H9 (cell line): ENCODE measurements around the gene SLC5A12. TPM values are rescaled to one million over a fixed set of nuclear protein-coding genes. Genes with fewer than 3 reads are reported as not detected.

Source experiments
- DNase-seq: peaks from one replicate; pipeline ENCODE4 v3.0.0-alpha.2; 2017
- H2AFZ ChIP-seq: one replicate; pipeline ENCODE4 v1.6.1; 2013; ENCODE audit warnings: mild to moderate bottlenecking, low read length, control low read depth, moderate library complexity
- H2AK5ac ChIP-seq: 2 replicates; pipeline ENCODE4 v1.6.1; 2013; ENCODE audit warnings: low read length, control low read depth, mixed read lengths; ENCODE audit not compliant: insufficient read length
- H2BK120ac ChIP-seq: one replicate; pipeline ENCODE4 v1.6.1; 2013; ENCODE audit warnings: low read depth, mild to moderate bottlenecking, low read length, control low read depth, inconsistent platforms; ENCODE audit not compliant: poor library complexity, severe bottlenecking
- H2BK12ac ChIP-seq: 2 replicates; pipeline ENCODE4 v1.6.1; 2013; ENCODE audit warnings: low read length, control low read depth, mixed read lengths, low read depth; ENCODE audit not compliant: insufficient read length
- H2BK15ac ChIP-seq: 2 replicates; pipeline ENCODE4 v1.6.1; 2013; ENCODE audit warnings: low read depth, low read length, control low read depth
- H2BK20ac ChIP-seq: one replicate; pipeline ENCODE4 v1.6.1; 2013; ENCODE audit warnings: low read depth, mild to moderate bottlenecking, low read length, control low read depth, inconsistent platforms; ENCODE audit not compliant: poor library complexity, severe bottlenecking
- H2BK5ac ChIP-seq: 2 replicates; pipeline ENCODE4 v1.6.1; 2013; ENCODE audit warnings: low read length, control low read depth, mixed read lengths; ENCODE audit not compliant: insufficient read length
- H3K14ac ChIP-seq: 2 replicates; pipeline ENCODE4 v1.6.1; 2013; ENCODE audit warnings: low read length, control low read depth; ENCODE audit not compliant: insufficient read depth
- H3K18ac ChIP-seq: 2 replicates; pipeline ENCODE4 v1.6.1; 2013; ENCODE audit warnings: low read depth, mild to moderate bottlenecking, mixed read lengths, low read length, control low read depth; ENCODE audit not compliant: insufficient read length
- H3K23ac ChIP-seq: 2 replicates; pipeline ENCODE4 v1.6.1; 2013; ENCODE audit warnings: low read length, control low read depth, mixed read lengths, low read depth; ENCODE audit not compliant: insufficient read length
- H3K23me2 ChIP-seq: 2 replicates; pipeline ENCODE4 v1.6.1; 2013; ENCODE audit warnings: low read depth, mild to moderate bottlenecking, mixed read lengths, low read length, control low read depth; ENCODE audit not compliant: insufficient read length, poor library complexity, severe bottlenecking
- H3K27ac ChIP-seq: 2 replicates; pipeline ENCODE4 v1.5.1; 2013; ENCODE audit warnings: low read length, control low read depth, mixed read lengths, low read depth; ENCODE audit not compliant: insufficient read length
- H3K27me3 ChIP-seq: 2 replicates; pipeline ENCODE4 v1.6.1; 2013; ENCODE audit warnings: low read length, control low read depth, inconsistent platforms; ENCODE audit not compliant: insufficient read depth
- H3K4ac ChIP-seq: 2 replicates; pipeline ENCODE4 v1.6.1; 2013; ENCODE audit warnings: low read depth, mild to moderate bottlenecking, control low read depth, inconsistent platforms, low read length, moderate library complexity
- H3K4me1 ChIP-seq: 2 replicates; pipeline ENCODE4 v1.6.1; 2013; ENCODE audit warnings: low read length, control low read depth, inconsistent platforms; ENCODE audit not compliant: insufficient read depth
- H3K4me2 ChIP-seq: 2 replicates; pipeline ENCODE4 v1.6.1; 2013; ENCODE audit warnings: low read length, control low read depth, mixed read lengths; ENCODE audit not compliant: insufficient read length, insufficient read depth
- H3K56ac ChIP-seq: 2 replicates; pipeline ENCODE4 v1.6.1; 2013; ENCODE audit warnings: low read depth, mild to moderate bottlenecking, mixed read lengths, low read length, control low read depth; ENCODE audit not compliant: insufficient read length
- H3K79me1 ChIP-seq: 2 replicates; pipeline ENCODE4 v1.6.1; 2013; ENCODE audit warnings: low read depth, mild to moderate bottlenecking, moderate library complexity, low read length, control low read depth, inconsistent platforms; ENCODE audit not compliant: insufficient read depth, poor library complexity, severe bottlenecking
- H3K79me2 ChIP-seq: 2 replicates; pipeline ENCODE4 v1.6.1; 2013; ENCODE audit warnings: low read length, control low read depth, inconsistent platforms; ENCODE audit not compliant: insufficient read depth
- H3K9ac ChIP-seq: 2 replicates; pipeline ENCODE4 v1.6.1; 2013; ENCODE audit warnings: low read length, control low read depth, mixed read lengths; ENCODE audit not compliant: insufficient read length; ENCODE audit errors: extremely low read depth
- H3K9me3 ChIP-seq: one replicate; pipeline ENCODE4 v1.6.1; 2013; ENCODE audit warnings: low read depth, low read length, inconsistent platforms; ENCODE audit not compliant: control insufficient read depth
- H3T11ph ChIP-seq: one replicate; pipeline ENCODE4 v1.6.1; 2013; ENCODE audit warnings: mild to moderate bottlenecking, low read length, control low read depth, inconsistent platforms
- H4K20me1 ChIP-seq: one replicate; pipeline ENCODE4 v1.6.1; 2013; ENCODE audit not compliant: control insufficient read depth, insufficient read length, insufficient read depth
- H4K5ac ChIP-seq: 2 replicates; pipeline ENCODE4 v1.6.1; 2013; ENCODE audit warnings: low read depth, mild to moderate bottlenecking, mixed read lengths, low read length, control low read depth; ENCODE audit not compliant: insufficient read length
- H4K8ac ChIP-seq: replicated peaks from 2 replicates; pipeline ENCODE4 v1.6.1; 2013; ENCODE audit warnings: low read length, control low read depth, mixed read lengths, low read depth; ENCODE audit not compliant: insufficient read length
- H4K91ac ChIP-seq: 2 replicates; pipeline ENCODE4 v1.6.1; 2013; ENCODE audit warnings: low read depth, mild to moderate bottlenecking, moderate library complexity, mixed read lengths, low read length, control low read depth; ENCODE audit not compliant: insufficient read length
- H3K27ac Mint-ChIP-seq, 3 experiments: 2 replicates in 2 of 3; 3 replicates in 1 of 3; pipeline ENCODE4 v1.8.0; 2020 to 2021; ENCODE audit warnings: mixed read lengths in 3 of 3, mild to moderate bottlenecking in 1 of 3, moderate library complexity in 1 of 3
- H3K27me3 Mint-ChIP-seq: 2 replicates; pipeline ENCODE4 v1.8.0; 2021; ENCODE audit warnings: low read depth, mild to moderate bottlenecking, moderate library complexity, mixed read lengths
- H3K36me3 Mint-ChIP-seq, 3 experiments: 2 replicates in 2 of 3; 3 replicates in 1 of 3; pipeline ENCODE4 v1.8.0; 2020 to 2021; ENCODE audit warnings: low read depth in 3 of 3, mixed read lengths in 3 of 3; ENCODE audit not compliant: insufficient read depth in 1 of 3
- H3K4me1 Mint-ChIP-seq, 2 experiments: 2 replicates each; pipeline ENCODE4 v1.8.0; 2020; ENCODE audit warnings: mixed read lengths in 2 of 2
- H3K4me3 Mint-ChIP-seq, 2 experiments: 2 replicates in 1 of 2; 3 replicates in 1 of 2; pipeline ENCODE4 v1.8.0; 2020 to 2021; ENCODE audit warnings: mild to moderate bottlenecking in 2 of 2, mixed read lengths in 2 of 2, moderate library complexity in 1 of 2
- H3K9me3 Mint-ChIP-seq, 2 experiments: 2 replicates in 1 of 2; 3 replicates in 1 of 2; pipeline ENCODE4 v1.8.0; 2020; ENCODE audit warnings: mild to moderate bottlenecking in 2 of 2, mixed read lengths in 2 of 2, moderate library complexity in 1 of 2
- CTCF ChIP-seq: fragments of 200-600 bp; sonication (generic); conservative IDR thresholded peaks from 3 replicates; pipeline ENCODE4 v1.8.0; 2021; ENCODE audit warnings: antibody characterized with exemption, mild to moderate bottlenecking
- total RNA-seq: library from RNA; stranded (reverse); gene quantifications from 2 replicates; pipeline ENCODE4 v1.2.1, GENCODE V29; 2021

SLC5A12 gene
- total RNA-seq, 1 experiment from 2014 or later = 2.7 TPM

GRCh38 chr11:26702406-26702805 lies 19.5 kb downstream of the SLC5A12 start:
- no peak overlapping the region for H3K27ac ChIP-seq
- no peak overlapping the region for H3T11ph ChIP-seq
- no peak overlapping the region for H4K8ac ChIP-seq
- no peaks in the 10 kb centered on the region for H3K27me3 ChIP-seq
- Mint-ChIP-seq H3K36me3 (no peaks in the 10 kb centered on the region), H3K4me3 (no peak overlapping the region), H3K27ac (no peak overlapping the region), H3K4me1 (peaks cover 8 to 14% of the 10 kb centered on the region in 2 experiments), H3K27me3 (no peaks in the 10 kb centered on the region), H3K9me3 (no peaks in the 10 kb centered on the region)
- no peak overlapping the region for H3K4me2 ChIP-seq
- H2BK5ac ChIP-seq = no peak overlapping the region
- H3K9me3 ChIP-seq = no peaks in the 10 kb centered on the region
- H2AK5ac ChIP-seq = no peak overlapping the region
- no peak for DNase-seq
- no peak overlapping the region for H3K23ac ChIP-seq
- no peak overlapping the region for H2BK15ac ChIP-seq
- no peak overlapping the region for H3K18ac ChIP-seq
- H3K4ac ChIP-seq = no peak overlapping the region
- H3K14ac ChIP-seq = no peak overlapping the region
- no peak overlapping the region for H2BK20ac ChIP-seq
- no peak overlapping the region for H2BK120ac ChIP-seq
- no peaks in the 10 kb centered on the region for H3K79me1 ChIP-seq
- no peak overlapping the region for H4K5ac ChIP-seq
- no peak for TF ChIP-seq CTCF
- H3K4me1 ChIP-seq = no peaks in the 10 kb centered on the region
- H4K91ac ChIP-seq = no peak overlapping the region
- H3K9ac ChIP-seq = no peak overlapping the region
- H3K79me2 ChIP-seq = no peaks in the 10 kb centered on the region
- no peak overlapping the region for H2AFZ ChIP-seq
- H3K56ac ChIP-seq = no peak overlapping the region
- H2BK12ac ChIP-seq = no peak overlapping the region
- no peaks in the 10 kb centered on the region for H3K23me2 ChIP-seq
- no peaks in the 10 kb centered on the region for H4K20me1 ChIP-seq
